Astrocyte (in vitro differentiated cells and primary cell): ENCODE data around the gene NPM1.

Experiments used
- CTCF ChIP-seq: IDR thresholded peaks from 2 replicates; pipeline ENCODE4 v1.5.1; 2011; ENCODE audit warnings: low read depth, mild to moderate bottlenecking, inconsistent platforms, low read length, moderate library complexity; ENCODE audit not compliant: insufficient read depth
- EZH2 ChIP-seq: IDR thresholded peaks from 2 replicates; pipeline ENCODE4 v1.6.1; 2012; ENCODE audit warnings: mild to moderate bottlenecking, low read length, inconsistent platforms; ENCODE audit not compliant: insufficient read depth

GRCh38 chr5:171454549-171454948, 66.9 kb downstream of the NPM1 start:
- no peak for TF ChIP-seq CTCF
- TF ChIP-seq EZH2: no peak
